Spleen (tissue), 11 donors: ENCODE data around the gene ODF4. TPM values are rescaled to one million over a fixed set of nuclear protein-coding genes. Genes with fewer than 3 reads are reported as not detected.

ENCODE experiments used
- DNase-seq: peaks from one replicate; pipeline ENCODE4 v3.0.0-alpha.2; 2020
- H3K27ac ChIP-seq, 8 donors: fragments of 200-600 bp; sonication (generic) in 7 of 8; 1 replicate in 4 of 8; 2 replicates in 4 of 8; pipeline versions ENCODE4 v1.5.0 to v1.8.0; 2016 to 2021; ENCODE audit warnings: inconsistent platforms in 4 of 8, mild to moderate bottlenecking in 4 of 8, moderate library complexity in 1 of 8
- H3K27me3 ChIP-seq, 7 donors: fragments of 200-600 bp; sonication (generic) in 6 of 7; replicated peaks in 1 of 7; 1 replicate in 4 of 7; 2 replicates in 3 of 7; pipeline versions ENCODE4 v1.5.0 to v1.8.0; 2016 to 2021; ENCODE audit warnings: inconsistent platforms in 3 of 7, mild to moderate bottlenecking in 1 of 7
- H3K36me3 ChIP-seq, 6 donors: fragments of 200-600 bp; sonication (generic) in 5 of 6; 1 replicate in 4 of 6; 2 replicates in 2 of 6; pipeline versions ENCODE4 v1.5.0 to v1.8.0; 2016 to 2021; ENCODE audit warnings: inconsistent platforms in 2 of 6
- H3K4me1 ChIP-seq, 6 donors: fragments of 200-600 bp; sonication (generic) in 5 of 6; 1 replicate in 3 of 6; 2 replicates in 3 of 6; pipeline versions ENCODE4 v1.5.0 to v1.8.0; 2016 to 2021; ENCODE audit warnings: inconsistent platforms in 3 of 6
- H3K4me3 ChIP-seq, 8 donors: fragments of 200-600 bp; sonication (generic) in 7 of 8; 1 replicate in 4 of 8; 2 replicates in 4 of 8; pipeline versions ENCODE4 v1.5.0 to v1.8.0; 2016 to 2021; ENCODE audit warnings: inconsistent platforms in 4 of 8, mild to moderate bottlenecking in 4 of 8, moderate library complexity in 2 of 8
- H3K9me3 ChIP-seq, 8 donors: fragments of 200-600 bp; sonication (generic) in 7 of 8; 1 replicate in 4 of 8; 2 replicates in 4 of 8; pipeline versions ENCODE4 v1.5.0 to v1.8.0; 2016 to 2021; ENCODE audit warnings: inconsistent platforms in 4 of 8
- CTCF ChIP-seq, 11 experiments: fragments of 200-600 bp in 7 of 11; fragments of 450-650 bp in 4 of 11; sonication (generic) in 4 of 11; IDR thresholded peaks in 8 of 11; conservative IDR thresholded peaks in 3 of 11; 1 replicate in 7 of 11; 2 replicates in 4 of 11; pipeline versions ENCODE4 v1.4.0 to v1.8.0; 2016 to 2021; ENCODE audit warnings: antibody characterized with exemption in 11 of 11, inconsistent platforms in 4 of 11, mild to moderate bottlenecking in 1 of 11
- POLR2A ChIP-seq, 3 donors: fragments of 450-650 bp; IDR thresholded peaks; one replicate each; pipeline ENCODE4 v1.5.1; 2017; ENCODE audit warnings: antibody characterized with exemption in 3 of 3, mild to moderate bottlenecking in 1 of 3
- POLR2AphosphoS5 ChIP-seq, 3 donors: sonication (generic); formaldehyde crosslinking; IDR thresholded peaks; one replicate each; pipeline ENCODE4 v1.5.1; 2017; ENCODE audit warnings: antibody characterized with exemption in 3 of 3
- WGBS, 5 donors: extraction: QIAGEN DNeasy Blood & Tissue Kit in 3 of 5; methylation state at CpG; one replicate each; pipeline versions ENCODE4 v1.1.5 to v1.1.7; 2013 to 2018; 5-methylcytosine and 5-hydroxymethylcytosine counted together
- intact Hi-C: fragments of 100-400 bp; cut with DNase I; formaldehyde crosslinking; loops from one replicate; pipeline ENCODE4 v1.15.0; 2023; ENCODE audit warnings: low total_unique reads
- polyA plus RNA-seq, 3 donors: library from polyadenylated mRNA; stranded (reverse); fragments of 200-250 nt; gene quantifications; one replicate each; pipeline ENCODE4 v1.2.1, GENCODE V29; 2013
- total RNA-seq, 7 donors: library from RNA; depleted of rRNA in 3 of 7; stranded (reverse); fragments of >200 nt in 3 of 7; fragmentation: NEBNext Ultra II Directional in 4 of 7; extraction: Animal tissue kit (Norgen Biotek cat#: 25700) in 4 of 7; gene quantifications; one replicate each; pipeline versions ENCODE4 v1.1.0 to v1.2.1, GENCODE V29; 2016 to 2021
- donor health status: healthy with polysubstance abuse.
- donor health status: DM: no; HTN: no; CAD: no; lungs with moderate emphysema.
- donor health status: DM: no; HTN: no; CAD: no.
- donor health status: Bipolar disorder and iron deficiency.
- donor health status: healthy.
- donor health status: DM: no; HTN: no; CAD: no.
- donor health status: DM: yes; HTN: yes; CAD: no.

Gene ODF4
- total and polyA plus RNA-seq, 10 donors, result not detected

DNA sequence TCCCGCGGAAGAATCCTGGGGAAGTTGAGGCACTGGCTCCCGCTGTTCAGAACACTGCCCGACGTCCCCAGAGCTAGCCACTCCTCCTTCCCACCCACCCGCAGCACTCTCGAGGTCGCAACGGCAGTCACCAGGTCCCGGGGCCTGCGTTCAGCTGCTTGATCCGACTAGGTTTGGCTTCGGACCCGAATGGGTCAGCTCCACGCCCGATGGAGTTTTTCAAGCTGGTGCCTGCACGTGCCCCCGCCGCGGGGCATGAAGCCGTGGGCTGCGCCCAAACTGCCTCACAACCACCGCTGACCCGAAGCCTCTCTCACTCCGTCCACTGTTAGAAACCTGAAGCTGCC, 12.4 kb upstream of the ODF4 start:
- H3K36me3 ChIP-seq, result peaks cover 0 to under 1% (median 0%) of the 10 kb centered on the region in 6 donors
- 18 to 44% (median 23%) methylated on average over 8 to 25 of the region's 25 CpGs for WGBS, 5 donors
- intact Hi-C loops, result no loop called here
- TF ChIP-seq POLR2A (IDR thresholded peaks at IDR 0.05), result no peak
- no peak for TF ChIP-seq POLR2AphosphoS5 (IDR thresholded peaks at IDR 0.05)
- no peak for TF ChIP-seq CTCF (IDR thresholded peaks at IDR 0.05 in 8 of 11, conservative IDR thresholded peaks at IDR 0.05 in 3 of 11)
- H3K4me1 ChIP-seq, result peaks cover 3 to 31% (median 19%) of the 10 kb centered on the region in 6 donors
- peak overlapping the region; percentile 13 to 68 (median 59) for H3K27ac ChIP-seq
- peak overlapping the region; percentile 24 to 69 (median 36) for H3K4me3 ChIP-seq
- H3K27me3 ChIP-seq, result peaks cover 0 to 57% (median 10%) of the 10 kb centered on the region in 7 donors
- no peak for DNase-seq
- no peaks in the 10 kb centered on the region for H3K9me3 ChIP-seq

GRCh38 chr17:8332128-8332527, 7.5 kb upstream of the ODF4 start:
- 79 to 96% (median 85%) methylated on average over 2 of the region's 2 CpGs for WGBS, 5 donors
- H3K27ac ChIP-seq, result no peak overlapping the region
- no peak overlapping the region for H3K4me3 ChIP-seq
- H3K9me3 ChIP-seq, result no peaks in the 10 kb centered on the region
- no peaks in the 10 kb centered on the region for H3K36me3 ChIP-seq
- H3K27me3 ChIP-seq, result peaks cover 0 to 27% (median 3%) of the 10 kb centered on the region in 7 donors
- peaks cover 0 to 5% (median 5%) of the 10 kb centered on the region in 6 donors for H3K4me1 ChIP-seq
- TF ChIP-seq POLR2AphosphoS5 (IDR thresholded peaks at IDR 0.05), result no peak
- no peak for TF ChIP-seq POLR2A (IDR thresholded peaks at IDR 0.05)
- no peak for TF ChIP-seq CTCF (IDR thresholded peaks at IDR 0.05 in 8 of 11, conservative IDR thresholded peaks at IDR 0.05 in 3 of 11)
- intact Hi-C loops, result no loop called here
- no peak for DNase-seq

DNA sequence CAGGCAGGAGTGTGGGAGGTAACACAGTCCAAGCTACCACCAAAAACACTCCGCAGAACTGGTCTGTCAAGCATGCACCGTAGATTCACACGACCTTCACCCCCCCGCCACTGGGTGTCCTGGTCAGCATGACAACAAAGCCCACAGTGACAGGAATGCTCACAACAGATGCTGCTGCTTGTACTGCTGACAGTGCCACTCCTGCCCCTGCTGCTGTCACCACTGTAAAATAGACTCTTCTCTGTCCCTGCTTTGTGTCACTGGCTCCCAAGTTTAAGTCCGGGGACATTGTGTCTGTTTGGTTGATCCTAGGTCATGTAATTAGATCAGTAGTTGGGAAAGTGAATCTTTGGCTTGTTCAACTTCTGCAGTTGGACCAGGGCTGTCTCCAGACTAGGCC, 7.0 kb upstream of the ODF4 start:
- H3K4me1 ChIP-seq, result peaks cover 0 to 1% (median 0%) of the 10 kb centered on the region in 6 donors
- no peaks in the 10 kb centered on the region for H3K36me3 ChIP-seq
- 73 to 90% (median 74%) methylated on average over 5 of the region's 5 CpGs for WGBS, 5 donors
- H3K4me3 ChIP-seq, result no peak overlapping the region
- H3K27me3 ChIP-seq, result peaks cover 0 to 21% (median 0%) of the 10 kb centered on the region in 7 donors
- DNase-seq, result no peak
- TF ChIP-seq POLR2A (IDR thresholded peaks at IDR 0.05) (no peak), POLR2AphosphoS5 (IDR thresholded peaks at IDR 0.05) (no peak), CTCF (IDR thresholded peaks at IDR 0.05 in 8 of 11, conservative IDR thresholded peaks at IDR 0.05 in 3 of 11) (no peak)
- no peak overlapping the region for H3K27ac ChIP-seq
- intact Hi-C loops, result no loop called here
- H3K9me3 ChIP-seq, result no peaks in the 10 kb centered on the region

- Histone ChIP-seq H3K27me3 (peaks cover 0 to 15% (median 0%) of the 10 kb centered on the region in 7 donors), H3K27ac (no peak overlapping the region), H3K4me3 (no peak overlapping the region), H3K36me3 (no peaks in the 10 kb centered on the region), H3K9me3 (no peaks in the 10 kb centered on the region), H3K4me1 (peaks cover 0 to 7% (median 0%) of the 10 kb centered on the region in 6 donors)
- no peak for DNase-seq
- 87 to 95% (median 87%) methylated on average over 4 of the region's 4 CpGs for WGBS, 5 donors
- no peak for TF ChIP-seq CTCF (IDR thresholded peaks at IDR 0.05 in 8 of 11, conservative IDR thresholded peaks at IDR 0.05 in 3 of 11)
- TF ChIP-seq POLR2A (IDR thresholded peaks at IDR 0.05), result no peak
- no peak for TF ChIP-seq POLR2AphosphoS5 (IDR thresholded peaks at IDR 0.05)
- intact Hi-C loops, result no loop called here
These were observed 6.4 kb upstream of the ODF4 start for GRCh38 chr17:8333281-8333680.
